Suprapubic skin (tissue), 4 donors: ENCODE data around the gene MTCH1. TPM values are rescaled to one million over a fixed set of nuclear protein-coding genes. Genes with fewer than 3 reads are reported as not detected.
A peak's percentile ranks its signal among the peaks of the same experiment; 100 is the strongest.

Experiments used
- DNase-seq, 2 donors: peaks; one replicate each; pipeline ENCODE4 v3.0.0-alpha.2; 2019; ENCODE audit warnings: low spot score in 2 of 2
- H3K27ac ChIP-seq: fragments of 200-600 bp; sonication (generic); one replicate; pipeline ENCODE4 v1.5.1; 2019
- H3K27me3 ChIP-seq: fragments of 200-600 bp; sonication (generic); one replicate; pipeline ENCODE4 v1.5.1; 2019
- H3K36me3 ChIP-seq: fragments of 200-600 bp; sonication (generic); one replicate; pipeline ENCODE4 v1.5.1; 2019
- H3K4me1 ChIP-seq: fragments of 200-600 bp; sonication (generic); one replicate; pipeline ENCODE4 v1.5.1; 2019
- H3K4me3 ChIP-seq: fragments of 200-600 bp; sonication (generic); one replicate; pipeline ENCODE4 v1.5.1; 2019; ENCODE audit warnings: mild to moderate bottlenecking
- H3K9me3 ChIP-seq: fragments of 200-600 bp; sonication (generic); one replicate; pipeline ENCODE4 v1.5.1; 2019
- EP300 ChIP-seq: sonication (generic); formaldehyde crosslinking; IDR thresholded peaks from one replicate; pipeline ENCODE4 v1.6.1; 2017; ENCODE audit warnings: antibody characterized with exemption
- POLR2A ChIP-seq, 2 donors: fragments of 450-650 bp; IDR thresholded peaks; one replicate each; pipeline ENCODE4 v1.6.1; 2017; ENCODE audit warnings: antibody characterized with exemption in 2 of 2, mild to moderate bottlenecking in 2 of 2, moderate library complexity in 2 of 2
- POLR2AphosphoS5 ChIP-seq, 3 donors: sonication (generic); formaldehyde crosslinking; IDR thresholded peaks; one replicate each; pipeline ENCODE4 v1.6.1; 2017; ENCODE audit warnings: antibody characterized with exemption in 3 of 3
- WGBS: methylation state at CpG from one replicate; pipeline ENCODE4 v1.1.5; 2018; 5-methylcytosine and 5-hydroxymethylcytosine counted together
- total RNA-seq, 4 donors: library from RNA; depleted of rRNA; stranded (reverse); fragments of >200 nt; gene quantifications; one replicate each; pipeline ENCODE4 v1.1.0, GENCODE V29; 2016
- TF ChIP-seq, protein P1 (sequence below), 2 donors: fragments of 200-600 bp in 1 of 2; fragments of 450-650 bp in 1 of 2; sonication (generic) in 1 of 2; IDR thresholded peaks; one replicate each; pipeline ENCODE4 v1.5.1; 2016 to 2019; ENCODE audit warnings: antibody characterized with exemption in 2 of 2, mild to moderate bottlenecking in 1 of 2, moderate library complexity in 1 of 2

The MTCH1 gene
- total RNA-seq, 4 donors from 2014 or later = 160 to 220 (median 183) TPM

DNA sequence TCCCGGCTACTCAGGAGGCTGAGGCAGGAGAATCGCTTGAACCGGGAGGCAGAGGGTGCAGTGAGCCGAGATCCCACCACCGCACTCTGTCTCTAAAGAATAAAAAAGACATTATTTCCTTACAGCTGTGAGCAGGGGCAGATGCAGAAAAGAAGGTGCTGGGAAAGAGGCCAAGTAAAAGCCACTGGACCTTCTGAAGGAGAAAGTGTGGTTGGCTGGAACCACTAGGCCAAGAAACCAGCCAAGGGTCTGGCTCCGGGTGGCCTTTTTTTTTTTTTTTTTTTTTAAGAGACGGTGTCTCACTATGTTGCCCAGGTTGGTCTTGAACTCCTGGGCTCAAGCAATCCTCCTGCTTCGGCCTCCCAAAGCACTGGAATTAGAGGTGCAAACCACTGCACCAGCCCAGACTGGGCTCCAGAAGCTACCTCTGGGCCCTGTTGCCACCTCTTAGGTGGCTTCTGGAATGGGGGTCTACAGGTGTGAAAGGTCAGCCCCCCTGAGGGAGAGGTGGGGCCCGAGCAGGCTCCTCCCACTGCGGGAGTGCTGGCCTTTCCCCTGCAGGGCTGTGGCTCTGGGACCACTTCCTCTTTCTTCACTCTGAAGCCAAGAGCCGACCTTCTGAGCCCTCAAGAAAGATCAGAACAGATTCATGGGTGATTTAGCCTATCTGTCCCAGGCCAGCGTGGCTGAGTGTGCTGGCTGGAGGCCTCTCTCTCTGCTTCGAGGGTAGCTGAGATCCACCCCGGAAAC lies 19.2 kb upstream of the MTCH1 start, which contains the start of gene FGD2:
Gene FGD2 (plus strand): TSS at position 595 of the 750 bp plus-strand sequence. CDS start 163 bp downstream, outside the sequence.
- TF ChIP-seq EP300 (no peak), POLR2AphosphoS5 (IDR thresholded peaks at IDR 0.05) (no peak), POLR2A (IDR thresholded peaks at IDR 0.05) (no peak)
- TF ChIP-seq, protein P1, sequence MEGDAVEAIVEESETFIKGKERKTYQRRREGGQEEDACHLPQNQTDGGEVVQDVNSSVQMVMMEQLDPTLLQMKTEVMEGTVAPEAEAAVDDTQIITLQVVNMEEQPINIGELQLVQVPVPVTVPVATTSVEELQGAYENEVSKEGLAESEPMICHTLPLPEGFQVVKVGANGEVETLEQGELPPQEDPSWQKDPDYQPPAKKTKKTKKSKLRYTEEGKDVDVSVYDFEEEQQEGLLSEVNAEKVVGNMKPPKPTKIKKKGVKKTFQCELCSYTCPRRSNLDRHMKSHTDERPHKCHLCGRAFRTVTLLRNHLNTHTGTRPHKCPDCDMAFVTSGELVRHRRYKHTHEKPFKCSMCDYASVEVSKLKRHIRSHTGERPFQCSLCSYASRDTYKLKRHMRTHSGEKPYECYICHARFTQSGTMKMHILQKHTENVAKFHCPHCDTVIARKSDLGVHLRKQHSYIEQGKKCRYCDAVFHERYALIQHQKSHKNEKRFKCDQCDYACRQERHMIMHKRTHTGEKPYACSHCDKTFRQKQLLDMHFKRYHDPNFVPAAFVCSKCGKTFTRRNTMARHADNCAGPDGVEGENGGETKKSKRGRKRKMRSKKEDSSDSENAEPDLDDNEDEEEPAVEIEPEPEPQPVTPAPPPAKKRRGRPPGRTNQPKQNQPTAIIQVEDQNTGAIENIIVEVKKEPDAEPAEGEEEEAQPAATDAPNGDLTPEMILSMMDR (IDR thresholded peaks at IDR 0.05) = no peak
- Histone ChIP-seq H3K27me3 (no peaks in the 10 kb centered on the region), H3K9me3 (no peaks in the 10 kb centered on the region), H3K36me3 (no peaks in the 10 kb centered on the region), H3K27ac (peak within 1 kb of the TSS; percentile 55), H3K4me1 (peaks cover 18% of the 10 kb centered on the region), H3K4me3 (peak within 1 kb of the TSS; percentile 35)
- WGBS = 78% methylated on average over 13 of the region's 14 CpGs
- DNase-seq = no peak

- no peak for DNase-seq
- whole genome bisulfite sequencing = 81% methylated on average over 11 of the region's 11 CpGs
- no peaks in the 10 kb centered on the region for H3K36me3 ChIP-seq
- H3K4me1 ChIP-seq = peaks cover 18% of the 10 kb centered on the region
- H3K4me3 ChIP-seq = no peak overlapping the region
- H3K9me3 ChIP-seq = no peaks in the 10 kb centered on the region
- TF ChIP-seq EP300 (no peak), POLR2A (IDR thresholded peaks at IDR 0.05) (no peak), POLR2AphosphoS5 (IDR thresholded peaks at IDR 0.05) (no peak)
- TF ChIP-seq, protein P1 (IDR thresholded peaks at IDR 0.05) = no peak
- H3K27me3 ChIP-seq = no peaks in the 10 kb centered on the region
- no peak overlapping the region for H3K27ac ChIP-seq
Observed at GRCh38 chr6:37004044-37004980, 18.3 kb upstream of the MTCH1 start.

DNA sequence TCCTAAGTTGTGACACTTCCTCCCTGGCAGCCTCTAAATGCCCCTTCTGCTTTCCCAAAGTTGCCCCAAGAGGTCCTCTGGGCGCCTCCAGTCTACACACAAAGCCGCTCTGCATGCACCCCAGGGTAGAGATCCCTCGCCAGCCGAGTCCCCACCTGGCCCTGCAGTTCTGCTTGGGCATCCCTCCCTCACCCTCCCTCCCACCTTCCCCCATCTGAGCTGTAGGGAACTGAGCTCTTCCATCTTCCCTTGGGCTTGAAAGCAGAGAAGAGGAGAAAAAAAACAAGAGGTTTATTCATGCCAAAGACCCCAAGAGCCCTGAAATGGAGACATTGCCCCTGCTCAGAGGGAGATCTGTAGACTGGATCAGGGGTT lies 13.7 kb upstream of the MTCH1 start:
- TF ChIP-seq, protein P1 (IDR thresholded peaks at IDR 0.05) = no peak
- no peak for TF ChIP-seq POLR2A (IDR thresholded peaks at IDR 0.05)
- no peak for TF ChIP-seq POLR2AphosphoS5 (IDR thresholded peaks at IDR 0.05)
- TF ChIP-seq EP300 = no peak
- Histone ChIP-seq H3K4me3 (no peak overlapping the region), H3K4me1 (peaks cover 14% of the 10 kb centered on the region), H3K27me3 (no peaks in the 10 kb centered on the region), H3K27ac (no peak overlapping the region), H3K36me3 (no peaks in the 10 kb centered on the region), H3K9me3 (no peaks in the 10 kb centered on the region)
- 93% methylated on average over 4 of the region's 4 CpGs for WGBS
- DNase-seq = no peak

GRCh38 chr6:36999061-36999750 lies 13.2 kb upstream of the MTCH1 start:
- H3K9me3 ChIP-seq = no peaks in the 10 kb centered on the region
- DNase-seq = no peak
- H3K27me3 ChIP-seq = no peaks in the 10 kb centered on the region
- peaks cover 14% of the 10 kb centered on the region for H3K4me1 ChIP-seq
- no peaks in the 10 kb centered on the region for H3K36me3 ChIP-seq
- peak overlapping the region; percentile 77 for H3K27ac ChIP-seq
- WGBS = 72% methylated on average over 9 of the region's 15 CpGs
- TF ChIP-seq, protein P1 (IDR thresholded peaks at IDR 0.05) = no peak
- TF ChIP-seq POLR2AphosphoS5 (IDR thresholded peaks at IDR 0.05) = no peak
- TF ChIP-seq POLR2A (IDR thresholded peaks at IDR 0.05) = no peak
- no peak for TF ChIP-seq EP300
- H3K4me3 ChIP-seq = no peak overlapping the region
